HFF-Myc (cell line): ENCODE measurements around the gene LDLRAD3.

Source experiments
- DNase-seq: peaks from one replicate; pipeline ENCODE4 v3.0.0-alpha.2; 2011; ENCODE audit warnings: low read depth; ENCODE audit errors: extremely low read depth
- H3K4me3 ChIP-seq: replicated peaks from 2 replicates; pipeline ENCODE4 v1.5.1; 2011; ENCODE audit warnings: low read depth, mild to moderate bottlenecking, control low read depth, low read length
- TF ChIP-seq, protein P1 (sequence below): IDR thresholded peaks from 2 replicates; pipeline ENCODE4 v1.5.1; 2012; ENCODE audit warnings: mild to moderate bottlenecking, low read depth, low read length, control low read depth; ENCODE audit errors: missing control alignments

Gene LDLRAD3

DNA sequence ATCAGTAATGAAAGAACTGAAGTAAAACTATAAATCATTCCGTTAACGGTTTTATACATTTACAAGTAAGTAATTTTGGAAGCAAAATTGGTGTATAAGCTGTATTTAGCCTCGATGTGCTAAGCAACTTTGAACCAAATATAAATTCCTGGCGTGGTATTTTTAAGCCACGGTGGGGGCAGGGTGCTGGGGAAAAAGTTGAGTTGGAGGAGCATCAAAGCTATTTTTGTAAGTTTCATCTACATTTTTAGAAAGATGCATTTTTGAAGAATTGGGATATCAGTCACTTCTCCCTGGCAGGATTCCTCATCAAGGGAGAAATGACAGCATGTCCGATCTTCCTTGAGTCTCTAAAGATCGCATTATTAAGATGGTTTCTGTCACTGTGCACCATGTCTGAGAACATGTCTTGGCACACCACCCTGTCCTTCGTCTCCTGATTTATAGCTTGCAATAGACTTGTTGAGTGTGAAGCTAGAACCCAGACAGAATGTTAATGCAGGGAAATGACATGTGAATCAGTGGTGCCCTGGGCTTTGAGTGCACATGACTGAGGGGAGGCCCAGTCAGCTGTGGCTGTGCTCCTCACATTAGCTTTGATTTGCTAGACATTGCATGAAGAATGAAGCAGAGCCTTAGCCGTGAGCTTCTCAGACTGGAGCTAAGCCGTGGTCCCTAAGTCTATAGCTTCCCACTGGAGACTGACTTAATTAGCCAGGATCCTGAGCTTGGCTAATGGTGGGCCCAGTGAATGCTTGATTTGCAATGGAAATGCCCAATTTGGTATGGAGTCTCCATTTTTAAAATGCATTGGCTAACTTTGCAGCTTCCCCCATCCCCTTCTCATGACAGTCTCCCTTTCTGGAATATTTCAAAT, 218.4 kb downstream of the LDLRAD3 start:
- TF ChIP-seq, protein P1, sequence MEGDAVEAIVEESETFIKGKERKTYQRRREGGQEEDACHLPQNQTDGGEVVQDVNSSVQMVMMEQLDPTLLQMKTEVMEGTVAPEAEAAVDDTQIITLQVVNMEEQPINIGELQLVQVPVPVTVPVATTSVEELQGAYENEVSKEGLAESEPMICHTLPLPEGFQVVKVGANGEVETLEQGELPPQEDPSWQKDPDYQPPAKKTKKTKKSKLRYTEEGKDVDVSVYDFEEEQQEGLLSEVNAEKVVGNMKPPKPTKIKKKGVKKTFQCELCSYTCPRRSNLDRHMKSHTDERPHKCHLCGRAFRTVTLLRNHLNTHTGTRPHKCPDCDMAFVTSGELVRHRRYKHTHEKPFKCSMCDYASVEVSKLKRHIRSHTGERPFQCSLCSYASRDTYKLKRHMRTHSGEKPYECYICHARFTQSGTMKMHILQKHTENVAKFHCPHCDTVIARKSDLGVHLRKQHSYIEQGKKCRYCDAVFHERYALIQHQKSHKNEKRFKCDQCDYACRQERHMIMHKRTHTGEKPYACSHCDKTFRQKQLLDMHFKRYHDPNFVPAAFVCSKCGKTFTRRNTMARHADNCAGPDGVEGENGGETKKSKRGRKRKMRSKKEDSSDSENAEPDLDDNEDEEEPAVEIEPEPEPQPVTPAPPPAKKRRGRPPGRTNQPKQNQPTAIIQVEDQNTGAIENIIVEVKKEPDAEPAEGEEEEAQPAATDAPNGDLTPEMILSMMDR = no peak
- H3K4me3 ChIP-seq = no peak overlapping the region
- no peak for DNase-seq

DNA sequence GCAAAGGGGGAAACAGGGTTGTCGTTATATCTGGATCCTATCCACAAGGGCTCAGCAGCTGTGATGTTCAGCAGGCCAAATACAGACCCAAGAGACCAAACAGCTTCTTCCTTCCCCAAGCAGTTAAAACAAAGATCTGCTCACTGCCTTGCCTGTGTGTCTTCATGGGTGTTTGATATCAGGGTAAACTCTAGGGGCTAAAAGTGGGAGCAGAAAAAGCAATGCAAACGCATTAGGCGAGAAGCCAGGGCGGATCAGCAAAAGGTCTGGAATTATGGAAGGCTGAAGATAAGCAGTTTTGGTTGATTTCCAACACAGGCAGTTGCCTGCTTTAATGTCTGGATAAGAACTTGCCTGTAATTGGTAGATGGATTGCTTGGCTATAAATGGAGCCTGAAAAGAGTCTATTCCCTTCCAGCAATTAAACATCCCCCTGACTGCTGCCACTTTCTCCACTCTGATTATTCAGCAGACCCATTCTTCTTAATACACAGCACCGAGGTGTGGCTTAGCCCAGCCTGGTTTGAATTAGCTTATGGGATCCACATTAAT, 219.1 kb downstream of the LDLRAD3 start:
- TF ChIP-seq, protein P1 = no peak
- H3K4me3 ChIP-seq = no peak overlapping the region
- DNase-seq = no peak

DNA sequence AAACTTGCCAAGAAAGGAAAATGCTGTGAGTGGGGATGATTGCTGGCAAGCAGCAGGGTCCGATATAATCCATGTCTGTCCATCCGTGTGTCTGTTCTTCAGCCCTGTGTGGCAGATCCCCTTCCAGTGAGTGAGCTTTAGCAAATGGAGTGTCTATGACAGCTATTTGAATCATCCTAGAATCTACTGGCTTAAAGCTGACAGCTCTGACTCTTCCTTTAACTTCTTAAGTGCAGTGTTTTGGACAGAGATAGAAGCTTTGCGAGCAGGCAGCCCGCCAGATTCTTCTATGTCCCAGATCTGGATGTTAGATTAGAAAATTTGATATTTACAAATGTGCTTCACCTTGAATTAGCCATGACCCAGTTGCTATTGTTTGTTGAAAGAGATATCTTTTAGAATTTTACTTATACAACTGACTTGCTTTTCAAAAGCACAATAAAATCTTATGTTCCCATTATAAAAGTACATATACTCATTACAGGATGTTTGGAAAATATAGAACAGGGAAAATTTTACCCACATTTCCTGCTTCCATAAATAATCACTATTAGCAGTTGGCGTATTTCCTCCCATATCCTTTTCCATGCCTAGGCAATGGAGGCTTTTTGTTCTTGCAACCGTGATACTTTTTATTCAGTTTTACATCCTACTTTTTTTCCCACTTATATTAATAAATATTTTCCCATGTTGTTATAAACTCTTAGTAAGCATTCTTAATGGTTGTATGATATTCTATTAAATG, 220.8 kb downstream of the LDLRAD3 start:
- no peak overlapping the region for H3K4me3 ChIP-seq
- TF ChIP-seq, protein P1 = no peak
- no peak for DNase-seq

DNA sequence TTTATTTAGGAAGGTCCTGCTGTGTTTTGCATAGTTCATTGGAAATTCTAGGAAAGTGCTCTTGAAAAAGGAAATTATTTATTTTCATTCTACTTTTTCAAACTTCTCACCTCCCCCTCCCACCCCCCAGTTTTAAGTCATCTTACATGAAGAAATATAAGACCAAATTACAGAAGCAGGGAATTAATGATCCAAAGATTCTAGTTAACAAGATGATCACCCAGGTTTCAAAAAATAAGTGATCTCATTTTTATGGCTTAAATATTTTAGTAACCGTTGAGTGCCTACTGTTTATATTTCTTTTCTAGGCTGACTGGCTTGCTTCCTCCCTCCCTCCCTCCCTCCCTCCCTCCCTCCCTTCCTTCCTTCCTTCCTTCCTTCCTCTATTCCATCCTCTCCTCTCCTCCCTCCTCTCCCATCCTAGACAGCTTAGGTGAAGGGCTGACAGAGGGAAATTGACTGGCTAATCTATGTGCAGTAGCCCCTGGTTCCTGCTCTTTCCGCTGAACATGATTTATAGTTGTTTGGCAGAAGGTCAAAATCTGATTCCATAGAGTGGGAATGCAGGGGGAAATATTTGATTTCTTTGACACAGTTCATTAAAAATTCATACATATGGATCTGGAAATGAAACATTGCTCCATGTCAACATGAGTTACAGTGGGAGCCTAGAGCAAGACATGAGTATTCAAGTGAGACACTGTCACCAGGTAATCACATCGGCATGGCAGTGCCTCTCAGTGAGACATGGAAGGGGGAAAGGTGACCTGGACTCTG, 221.9 kb downstream of the LDLRAD3 start:
- TF ChIP-seq, protein P1 = no peak
- no peak for DNase-seq
- no peak overlapping the region for H3K4me3 ChIP-seq

DNA sequence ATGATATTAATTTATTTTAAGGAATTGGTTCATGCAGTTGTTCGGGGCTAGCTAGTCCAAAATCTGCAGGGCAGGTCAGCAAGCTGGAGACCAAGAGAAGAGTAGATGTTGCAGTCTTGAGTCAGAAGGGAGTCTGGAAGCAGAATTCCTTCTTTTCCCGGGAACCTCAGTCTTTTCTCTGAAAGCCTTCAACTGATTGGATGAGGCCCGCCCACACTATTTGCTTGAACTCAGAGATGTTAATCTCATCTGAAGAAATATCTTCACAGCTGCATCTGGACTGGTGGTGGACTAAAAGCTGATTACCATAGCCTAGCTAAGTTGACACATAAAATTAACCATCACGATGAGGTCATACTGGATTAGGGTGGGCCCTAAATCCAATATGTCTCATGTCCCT, 223.2 kb downstream of the LDLRAD3 start:
- DNase-seq = no peak
- H3K4me3 ChIP-seq = no peak overlapping the region
- TF ChIP-seq, protein P1 = no peak

DNA sequence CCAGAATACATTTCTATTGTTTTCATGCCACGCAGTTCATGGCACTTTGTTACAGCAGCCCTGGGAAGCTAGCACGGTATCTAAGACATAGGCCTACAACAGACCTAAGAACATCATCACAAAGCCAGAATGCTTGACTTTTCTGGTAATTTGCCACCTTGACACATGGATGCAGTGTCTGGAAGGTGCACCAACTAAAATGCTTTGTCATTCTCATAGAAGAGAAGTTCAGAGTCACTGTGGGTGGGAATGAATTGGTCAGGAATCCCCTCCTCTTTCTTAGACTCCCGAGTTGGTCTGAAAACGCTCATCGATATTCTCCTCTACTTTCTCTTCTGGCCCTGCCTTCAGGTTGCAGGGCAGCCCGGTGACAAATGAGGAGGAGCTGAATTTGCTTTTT, 223.9 kb downstream of the LDLRAD3 start:
- no peak for DNase-seq
- TF ChIP-seq, protein P1 = no peak
- H3K4me3 ChIP-seq = no peak overlapping the region
